ENCODE measurements around the gene DNAJC22. TPM values are rescaled to one million over a fixed set of nuclear protein-coding genes. Genes with fewer than 3 reads are reported as not detected.

Gene DNAJC22
- total and polyA plus RNA-seq, 9 of the 15 experiments (the other 6 are each of a cell fraction or from before 2014, with no cell fraction given), result 0.10 to 1.2 (median 0.47) TPM

DNA sequence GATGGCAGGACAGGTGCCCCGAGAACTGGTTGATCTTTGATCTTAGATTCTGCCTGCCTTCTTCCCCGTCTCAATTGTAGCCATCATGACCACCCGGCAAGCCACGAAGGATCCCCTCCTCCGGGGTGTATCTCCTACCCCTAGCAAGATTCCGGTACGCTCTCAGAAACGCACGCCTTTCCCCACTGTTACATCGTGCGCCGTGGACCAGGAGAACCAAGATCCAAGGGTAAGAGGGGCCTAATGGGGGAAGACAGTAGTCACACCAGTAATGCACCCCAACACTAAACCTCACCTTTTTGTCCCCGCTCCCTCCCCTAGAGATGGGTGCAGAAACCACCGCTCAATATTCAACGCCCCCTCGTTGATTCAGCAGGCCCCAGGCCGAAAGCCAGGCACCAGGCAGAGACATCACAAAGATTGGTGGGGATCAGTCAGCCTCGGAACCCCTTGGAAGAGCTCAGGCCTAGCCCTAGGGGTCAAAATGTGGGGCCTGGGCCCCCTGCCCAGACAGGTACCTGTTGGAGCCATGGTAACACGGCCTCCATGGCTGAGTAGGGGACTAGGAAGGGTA lies 23.1 kb upstream of the DNAJC22 start:
- peak overlapping the region; percentile 96 to 99 for H3K9ac ChIP-seq (ENCODE audit: insufficient read depth in 1 of 2, low read depth in 2 of 2, low read length in 2 of 2)
- in situ Hi-C loops (cut with MboI), result no loop called here
- TF ChIP-seq PTTG1 (tag; IDR thresholded peaks at IDR 0.05; ENCODE audit: low read depth), result no peak
- TF ChIP-seq, protein P1, sequence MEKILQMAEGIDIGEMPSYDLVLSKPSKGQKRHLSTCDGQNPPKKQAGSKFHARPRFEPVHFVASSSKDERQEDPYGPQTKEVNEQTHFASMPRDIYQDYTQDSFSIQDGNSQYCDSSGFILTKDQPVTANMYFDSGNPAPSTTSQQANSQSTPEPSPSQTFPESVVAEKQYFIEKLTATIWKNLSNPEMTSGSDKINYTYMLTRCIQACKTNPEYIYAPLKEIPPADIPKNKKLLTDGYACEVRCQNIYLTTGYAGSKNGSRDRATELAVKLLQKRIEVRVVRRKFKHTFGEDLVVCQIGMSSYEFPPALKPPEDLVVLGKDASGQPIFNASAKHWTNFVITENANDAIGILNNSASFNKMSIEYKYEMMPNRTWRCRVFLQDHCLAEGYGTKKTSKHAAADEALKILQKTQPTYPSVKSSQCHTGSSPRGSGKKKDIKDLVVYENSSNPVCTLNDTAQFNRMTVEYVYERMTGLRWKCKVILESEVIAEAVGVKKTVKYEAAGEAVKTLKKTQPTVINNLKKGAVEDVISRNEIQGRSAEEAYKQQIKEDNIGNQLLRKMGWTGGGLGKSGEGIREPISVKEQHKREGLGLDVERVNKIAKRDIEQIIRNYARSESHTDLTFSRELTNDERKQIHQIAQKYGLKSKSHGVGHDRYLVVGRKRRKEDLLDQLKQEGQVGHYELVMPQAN (IDR thresholded peaks at IDR 0.05; ENCODE audit: borderline replicate concordance), result 0 out of 2 replicates have a peak, but pooled peaks have one; percentile 10
- no peak for TF ChIP-seq ZC3H8 (IDR thresholded peaks at IDR 0.05)
- TF ChIP-seq ZNF764 (CRISPR knock-in tag; IDR thresholded peaks at IDR 0.05; ENCODE audit: low read depth), result no peak
- no peak for TF ChIP-seq NCOA2 (IDR thresholded peaks at IDR 0.05; ENCODE audit: partially characterized antibody in 2 of 2)
- TF ChIP-seq PYGO2 (tag; IDR thresholded peaks at IDR 0.05), result no peak
- TF ChIP-seq, protein P2, sequence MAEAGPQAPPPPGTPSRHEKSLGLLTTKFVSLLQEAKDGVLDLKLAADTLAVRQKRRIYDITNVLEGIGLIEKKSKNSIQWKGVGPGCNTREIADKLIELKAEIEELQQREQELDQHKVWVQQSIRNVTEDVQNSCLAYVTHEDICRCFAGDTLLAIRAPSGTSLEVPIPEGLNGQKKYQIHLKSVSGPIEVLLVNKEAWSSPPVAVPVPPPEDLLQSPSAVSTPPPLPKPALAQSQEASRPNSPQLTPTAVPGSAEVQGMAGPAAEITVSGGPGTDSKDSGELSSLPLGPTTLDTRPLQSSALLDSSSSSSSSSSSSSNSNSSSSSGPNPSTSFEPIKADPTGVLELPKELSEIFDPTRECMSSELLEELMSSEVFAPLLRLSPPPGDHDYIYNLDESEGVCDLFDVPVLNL (CRISPR knock-in tag; IDR thresholded peaks at IDR 0.05; ENCODE audit: low read depth), result no peak
- no peak; a peak in 1 of 4 replicates for TF ChIP-seq MAZ (CRISPR knock-in tag; conservative IDR thresholded peaks at IDR 0.05 in 1 of 2, IDR thresholded peaks at IDR 0.05 in 1 of 2)
- 0 out of 2 replicates have a peak, but pooled peaks have one; percentile 8 for TF ChIP-seq EGR1 (conservative IDR thresholded peaks at IDR 0.05)
- no peak for TF ChIP-seq TFE3 (CRISPR knock-in tag; IDR thresholded peaks at IDR 0.05)
- TF ChIP-seq SNAPC5 (CRISPR knock-in tag; IDR thresholded peaks at IDR 0.05), result no peak
- TF ChIP-seq ZFX (CRISPR knock-in tag; IDR thresholded peaks at IDR 0.05), result no peak
- no peak for TF ChIP-seq PCBP1 (IDR thresholded peaks at IDR 0.05; ENCODE audit: low read depth, low read length, poor library complexity, severe bottlenecking)
- no peak for TF ChIP-seq HDAC6 (IDR thresholded peaks at IDR 0.05; ENCODE audit: low read depth, low read length)
- TF ChIP-seq EWSR1 (IDR thresholded peaks at IDR 0.05; ENCODE audit: borderline replicate concordance, low read depth, partially characterized antibody), result no peak
- TF ChIP-seq THRAP3 (IDR thresholded peaks at IDR 0.05; ENCODE audit: borderline replicate concordance), result no peak
- no peak for TF ChIP-seq ZNF780A (CRISPR knock-in tag; IDR thresholded peaks at IDR 0.05)
- no peak for TF ChIP-seq ZNF668 (CRISPR knock-in tag; IDR thresholded peaks at IDR 0.05)

More for the DNA sequence above, 23.1 kb upstream of the DNAJC22 start:
- Histone ChIP-seq H3K27me3 (ENCODE audit: control insufficient read depth in 2 of 2, insufficient read depth in 2 of 2, low read length in 2 of 2) (no peaks in the 10 kb centered on the region), H3K4me2 (ENCODE audit: insufficient read depth, low read length) (peak overlapping the region; percentile 99), H3K4me1 (replicated peaks in 1 of 2; ENCODE audit: control insufficient read depth in 2 of 2, insufficient read depth in 2 of 2, low read length in 2 of 2) (peaks cover 5 to 16% of the 10 kb centered on the region in 2 experiments; a peak in 3 of 5 replicates), H3K4me3 (peak overlapping the region; percentile 74), H2AFZ (ENCODE audit: low read depth, low read length) (peak overlapping the region; percentile 92), H3K27ac (ENCODE audit: extremely low read depth, low read depth, low read length) (peak overlapping the region; percentile 85), H4K20me1 (replicated peaks; ENCODE audit: control insufficient read depth, insufficient read depth, low read length) (no peaks in the 10 kb centered on the region), H3K9me3 (replicated peaks; ENCODE audit: control insufficient read depth, insufficient read depth, low read depth, low read length) (no peaks in the 10 kb centered on the region), H3K36me3 (ENCODE audit: control insufficient read depth, insufficient read depth, low read length) (peaks cover 39% of the 10 kb centered on the region; the same call in 2 of the 3 replicates), H3K79me2 (ENCODE audit: control insufficient read depth, insufficient read depth, low read length) (peaks cover 22% of the 10 kb centered on the region), H3K9me1 (ENCODE audit: control insufficient read depth, insufficient read depth, low read length) (no peaks in the 10 kb centered on the region)
- FAIRE-seq, result no peak
- intact Hi-C loops (cut with micrococcal nuclease), result no loop called here
- 4% methylated on average over 19 of the region's 19 CpGs for WGBS (ENCODE audit: insufficient coverage, low coverage, missing lambda C conversion rate)
- DNase-seq (ENCODE audit: extremely low read depth in 1 of 4, low spot score in 3 of 4), result no peak
- ATAC-seq, result peak; percentile 4; the same call in 2 of the 3 replicates
- CTCF ChIA-PET (ENCODE audit: low intra/inter-chr PET ratio), result no interaction called here
- POLR2A ChIA-PET, result interaction anchor here (1.5 to 3.1 kb wide), 7 partner anchors 8 to 193 kb away, joined by 7 to 32 read pairs (median 10); partner anchors contain the start of genes C1QL4, PRPH and TUBA1B
- BruUV-seq (replicated peaks), result TSS peak; percentile 85
